HL-60/S4 (cell line): ENCODE measurements around the gene EVI5L.

Experiments
- in situ Hi-C: fragments of 300-500 bp; cut with MboI; formaldehyde crosslinking; loops from 2 replicates; pipeline ENCODE4 v1.14.3; 2022; ENCODE audit warnings: low sequenced_read_pairs

Gene EVI5L

GRCh38 chr19:7829561-7830271 lies at the start of gene EVI5L:
EVI5L (plus strand) TSS chr19:7830218; CDS start chr19:7846543, 16,325 bp downstream.
- in situ Hi-C loops, result no loop called here

GRCh38 chr19:7781157-7781556 lies 48.9 kb upstream of the EVI5L start:
- in situ Hi-C loops, result loop anchor here (25.0 kb wide), 1 partner anchor 669 kb away; no protein-coding TSS in a partner anchor

- in situ Hi-C loops, result loop anchor here (25.0 kb wide), 1 partner anchor 672 kb away; no protein-coding TSS in a partner anchor
These were observed 46.0 kb upstream of the EVI5L start for GRCh38 chr19:7783991-7784423.

GRCh38 chr19:7784856-7785255 lies 45.2 kb upstream of the EVI5L start:
- in situ Hi-C loops, result loop anchor here (25.0 kb wide), 1 partner anchor 673 kb away; no protein-coding TSS in a partner anchor

GRCh38 chr19:7787141-7787540 lies 42.9 kb upstream of the EVI5L start:
- in situ Hi-C loops, result loop anchor here (25.0 kb wide), 1 partner anchor 675 kb away; no protein-coding TSS in a partner anchor

- in situ Hi-C loops, result loop anchor here (25.0 kb wide), 1 partner anchor 675 kb away; no protein-coding TSS in a partner anchor
These were observed 42.3 kb upstream of the EVI5L start for GRCh38 chr19:7787602-7788177.

GRCh38 chr19:7788178-7788932 lies 41.7 kb upstream of the EVI5L start:
- in situ Hi-C loops, result loop anchor here (25.0 kb wide), 1 partner anchor 676 kb away; no protein-coding TSS in a partner anchor

- in situ Hi-C loops, result loop anchor here (25.0 kb wide), 1 partner anchor 677 kb away; no protein-coding TSS in a partner anchor
These were observed 41.1 kb upstream of the EVI5L start for GRCh38 chr19:7788933-7789323.

GRCh38 chr19:7789447-7789846 lies 40.6 kb upstream of the EVI5L start:
- in situ Hi-C loops, result loop anchor here (25.0 kb wide), 1 partner anchor 677 kb away; no protein-coding TSS in a partner anchor

GRCh38 chr19:7790416-7790815 lies 39.6 kb upstream of the EVI5L start:
- in situ Hi-C loops, result loop anchor here (10.0 to 25.0 kb wide), 2 partner anchors 106 to 678 kb away; partner anchors contain the start of gene TRAPPC5

- in situ Hi-C loops, result loop anchor here (10.0 to 25.0 kb wide), 2 partner anchors 107 to 680 kb away; partner anchors contain the start of gene TRAPPC5
These were observed 37.7 kb upstream of the EVI5L start for GRCh38 chr19:7792281-7792680.

GRCh38 chr19:7792701-7793100 lies 37.3 kb upstream of the EVI5L start:
- in situ Hi-C loops, result loop anchor here (10.0 to 25.0 kb wide), 2 partner anchors 108 to 680 kb away; partner anchors contain the start of gene TRAPPC5

GRCh38 chr19:7793493-7793892 lies 36.5 kb upstream of the EVI5L start:
- in situ Hi-C loops, result loop anchor here (10.0 to 25.0 kb wide), 2 partner anchors 109 to 681 kb away; partner anchors contain the start of gene TRAPPC5

- in situ Hi-C loops, result loop anchor here (10.0 to 25.0 kb wide), 2 partner anchors 111 to 683 kb away; partner anchors contain the start of gene TRAPPC5
These were observed 34.4 kb upstream of the EVI5L start for GRCh38 chr19:7795555-7796161.

- in situ Hi-C loops, result loop anchor here (10.0 to 25.0 kb wide), 4 partner anchors 115 to 687 kb away; partner anchors contain the start of gene TRAPPC5
These were observed 30.2 kb upstream of the EVI5L start for GRCh38 chr19:7799640-7800355.

GRCh38 chr19:7801020-7801570 lies 28.9 kb upstream of the EVI5L start:
- in situ Hi-C loops, result loop anchor here (10.0 to 25.0 kb wide), 2 partner anchors 226 to 439 kb away; no protein-coding TSS in a partner anchor

- in situ Hi-C loops, result loop anchor here (10.0 to 25.0 kb wide), 2 partner anchors 231 to 444 kb away; no protein-coding TSS in a partner anchor
These were observed 23.8 kb upstream of the EVI5L start for GRCh38 chr19:7806234-7806633.

- in situ Hi-C loops, result loop anchor here (10.0 to 25.0 kb wide), 2 partner anchors 232 to 445 kb away; no protein-coding TSS in a partner anchor
These were observed 23.1 kb upstream of the EVI5L start for GRCh38 chr19:7806876-7807275.

- in situ Hi-C loops, result loop anchor here (10.0 to 25.0 kb wide), 2 partner anchors 233 to 446 kb away; no protein-coding TSS in a partner anchor
These were observed 21.9 kb upstream of the EVI5L start for GRCh38 chr19:7808108-7808507.
